SK-N-MC (cell line): ENCODE results near the gene MGA.

Source experiments
- EZH2 ChIP-seq: fragments of 200-600 bp; sonication (generic); IDR thresholded peaks from one replicate; pipeline ENCODE4 v1.6.1; 2017; ENCODE audit warnings: antibody characterized with exemption
- FOXP2 ChIP-seq: optimal IDR thresholded peaks from 2 replicates; pipeline ENCODE3; 2011; ENCODE audit warnings: mild to moderate bottlenecking, moderate library complexity; ENCODE audit not compliant: insufficient read depth; ENCODE audit errors: extremely low read length, control extremely low read depth
- POLR2AphosphoS5 ChIP-seq: IDR thresholded peaks from 2 replicates; pipeline ENCODE4 v1.6.1; 2012; ENCODE audit warnings: mild to moderate bottlenecking, low read depth, low read length, borderline replicate concordance

DNA sequence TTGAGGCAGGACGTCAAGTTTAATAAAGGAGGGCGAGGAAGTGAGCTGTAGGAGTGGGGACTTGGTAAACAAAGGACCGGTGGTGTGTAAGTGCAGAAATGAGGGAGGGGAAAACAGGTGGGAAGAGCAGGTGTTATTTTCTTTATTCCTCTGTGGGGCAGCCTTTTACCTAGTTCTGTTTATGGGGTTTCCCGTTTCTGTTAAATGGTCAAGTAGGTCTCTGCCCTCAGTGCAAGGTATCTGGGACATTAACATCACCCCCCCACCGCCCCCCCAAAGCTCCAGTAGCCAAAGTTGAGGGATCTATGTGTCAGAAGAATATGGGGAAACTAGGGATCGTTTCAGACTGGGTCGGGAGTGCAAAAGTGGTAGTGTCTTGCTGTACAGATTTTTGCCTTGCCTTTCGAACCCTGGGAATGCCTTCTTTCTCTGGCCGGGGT is 893 bp downstream of the MGA start:
- no peak for TF ChIP-seq EZH2
- TF ChIP-seq POLR2AphosphoS5: no peak
- TF ChIP-seq FOXP2: no peak
